HG03460 (cell line): ENCODE data around the gene PRAMEF14.
"Not testable (repeated sequence)": the region's sequence is repeated elsewhere in the genome, so short reads cannot be mapped to it uniquely, and the experiment has no call there.

Source experiments
- ATAC-seq: cut with Tn5 transposase; IDR thresholded peaks from one replicate; pipeline ENCODE4 v1.9.1; 2021; ENCODE audit not compliant: unreplicated experiment

The PRAMEF14 gene, protein sequence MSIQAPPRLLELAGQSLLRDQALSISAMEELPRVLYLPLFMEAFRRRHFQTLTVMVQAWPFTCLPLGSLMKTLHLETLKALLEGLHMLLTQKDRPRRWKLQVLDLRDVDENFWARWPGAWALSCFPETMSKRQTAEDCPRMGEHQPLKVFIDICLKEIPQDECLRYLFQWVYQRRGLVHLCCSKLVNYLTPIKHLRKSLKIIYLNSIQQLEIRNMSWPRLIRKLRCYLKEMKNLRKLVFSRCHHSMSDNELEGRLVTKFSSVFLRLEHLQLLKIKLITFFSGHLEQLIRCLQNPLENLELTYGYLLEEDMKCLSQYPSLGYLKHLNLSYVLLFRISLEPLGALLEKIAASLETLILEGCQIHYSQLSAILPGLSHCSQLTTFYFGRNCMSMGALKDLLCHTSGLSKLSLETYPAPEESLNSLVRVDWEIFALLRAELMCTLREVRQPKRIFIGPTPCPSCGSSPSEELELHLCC

DNA sequence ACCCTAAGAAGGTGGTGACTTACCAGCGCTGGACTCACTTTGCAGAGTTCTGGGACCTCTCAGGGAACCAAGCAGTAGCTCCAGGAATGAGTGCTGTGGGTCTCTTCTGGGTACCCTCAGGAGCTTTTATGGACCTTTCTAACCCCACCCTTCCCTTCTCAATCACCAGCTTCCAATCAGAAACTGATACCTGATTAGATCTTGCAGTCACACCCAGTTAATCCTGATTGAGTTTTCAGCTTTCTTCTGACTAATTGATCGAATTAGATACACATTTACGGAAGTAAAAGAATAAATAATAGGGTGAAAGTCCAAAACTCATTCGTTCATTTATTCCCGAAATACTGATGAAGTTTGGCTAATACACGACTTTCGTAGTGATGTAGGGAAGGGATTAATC is at the start of gene PRAMEF14:
PRAMEF14 (minus strand) TSS at position 101 of the 400 bp plus-strand sequence. CDS start 1,820 bp downstream, outside the sequence.
- ATAC-seq, result not testable (repeated sequence)

- ATAC-seq, result not testable (repeated sequence)
These were observed 48.4 kb upstream of the PRAMEF14 start for GRCh38 chr1:13395311-13395710.

GRCh38 chr1:13394761-13395160 is 47.8 kb upstream of the PRAMEF14 start:
- not testable (repeated sequence) for ATAC-seq

GRCh38 chr1:13393004-13393403 is 46.1 kb upstream of the PRAMEF14 start:
- not testable (repeated sequence) for ATAC-seq

- ATAC-seq, result not testable (repeated sequence)
These were observed 42.4 kb upstream of the PRAMEF14 start, which contains the start of gene PRAMEF17 for GRCh38 chr1:13389332-13389731. PRAMEF17 (plus strand) TSS chr1:13389632; CDS start chr1:13389658, 26 bp downstream.

DNA sequence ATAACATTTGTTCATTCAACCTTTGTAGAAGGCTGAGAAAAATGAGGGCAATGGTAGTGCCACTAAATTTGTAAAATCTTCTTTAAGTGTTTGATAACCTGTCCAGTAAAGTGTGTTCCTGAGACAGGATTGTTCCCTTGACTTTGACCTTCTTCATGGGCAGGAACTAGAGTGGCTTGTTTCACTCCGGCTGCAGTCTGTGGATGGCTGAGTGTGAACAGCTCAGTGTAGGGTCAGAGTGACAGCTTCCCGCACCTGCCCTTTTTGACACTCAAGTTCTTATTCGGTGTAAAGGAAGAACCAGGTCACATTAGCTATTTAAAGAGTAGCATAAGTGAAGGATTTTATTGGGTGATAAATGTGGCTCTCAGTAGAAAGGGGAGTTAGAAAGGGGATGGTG is 33.4 kb upstream of the PRAMEF14 start:
- ATAC-seq, result not testable (repeated sequence)

DNA sequence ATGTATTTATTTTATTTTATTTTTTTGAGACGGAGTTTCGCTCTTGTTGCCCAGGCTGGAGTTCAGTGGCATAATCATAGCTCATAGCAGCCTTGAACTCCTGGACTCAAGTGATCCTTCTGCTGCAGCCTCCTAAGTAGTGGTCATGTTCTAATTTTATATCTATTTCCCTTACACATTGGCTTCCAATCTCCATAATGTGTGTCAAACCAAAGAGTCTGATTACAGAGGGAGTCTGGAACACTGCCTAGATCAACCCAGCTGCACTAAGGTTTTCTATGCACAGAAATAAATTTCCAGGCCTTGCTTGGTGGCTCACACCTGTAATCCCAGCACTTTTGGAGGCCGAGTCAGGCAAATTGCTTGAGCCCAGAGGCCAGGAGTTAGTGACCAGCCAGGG is 32.0 kb upstream of the PRAMEF14 start:
- not testable (repeated sequence) for ATAC-seq

GRCh38 chr1:13368544-13368943 is 21.6 kb upstream of the PRAMEF14 start:
- ATAC-seq, result not testable (repeated sequence)

DNA sequence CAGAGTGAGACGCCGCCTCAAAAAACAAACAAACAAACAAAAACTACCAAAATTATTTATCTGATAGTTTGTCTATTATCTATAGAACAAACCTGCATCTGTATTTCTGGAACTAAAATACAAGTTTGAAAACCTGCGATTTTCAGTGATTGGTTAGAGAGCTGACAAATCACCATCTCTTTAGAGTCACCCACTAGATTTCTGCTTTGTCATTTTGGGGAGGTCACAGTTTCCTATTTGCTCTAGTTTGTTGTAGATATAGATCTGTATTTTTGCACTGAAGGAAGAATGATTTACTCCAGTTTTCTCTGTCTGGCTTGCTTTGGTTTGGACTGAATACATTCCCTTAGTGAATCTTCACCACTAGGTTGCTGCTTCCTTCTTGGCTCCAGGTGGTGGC is 19.6 kb upstream of the PRAMEF14 start:
- not testable (repeated sequence) for ATAC-seq

DNA sequence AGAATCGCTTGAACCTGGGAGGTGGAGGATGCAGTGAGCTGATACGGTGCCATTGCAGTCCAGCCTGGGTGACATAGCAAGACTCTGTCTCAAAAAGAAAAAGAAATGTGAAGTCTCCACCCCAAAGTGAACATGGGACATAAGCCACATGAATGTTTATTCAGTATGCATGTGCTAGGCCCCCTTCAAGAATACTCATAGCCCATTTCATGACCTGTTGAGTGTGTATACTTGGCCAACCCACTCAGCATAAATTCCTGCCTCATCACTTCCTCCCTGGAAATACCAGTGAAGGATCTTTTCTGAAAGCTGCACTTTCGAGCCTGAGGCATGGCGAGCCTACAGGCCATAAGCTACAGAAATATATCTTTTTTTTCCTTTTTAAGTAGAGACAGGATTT is 18.0 kb upstream of the PRAMEF14 start:
- not testable (repeated sequence) for ATAC-seq

DNA sequence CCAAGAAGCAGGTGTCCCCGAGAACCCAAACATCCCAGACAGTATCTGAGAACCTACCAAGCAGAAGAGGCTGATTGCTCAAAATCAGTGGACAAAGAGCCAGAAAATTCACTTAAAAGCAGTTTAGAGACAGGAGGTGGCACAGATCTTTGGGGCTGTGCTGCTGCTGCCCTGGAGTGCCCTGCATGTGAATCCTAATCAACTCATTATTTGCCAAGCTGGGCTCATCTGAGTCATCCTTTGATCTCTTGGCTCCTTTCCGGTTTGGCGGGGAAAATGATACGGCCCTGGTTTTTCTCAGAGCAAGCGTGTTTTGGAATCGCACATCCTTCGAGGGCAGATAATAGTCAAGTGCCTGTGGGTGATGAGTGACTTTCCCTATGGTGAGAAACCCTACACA is 15.4 kb upstream of the PRAMEF14 start:
- not testable (repeated sequence) for ATAC-seq

GRCh38 chr1:13356774-13357173 is 9.8 kb upstream of the PRAMEF14 start:
- ATAC-seq, result not testable (repeated sequence)

GRCh38 chr1:13354475-13354874 is 7.5 kb upstream of the PRAMEF14 start:
- not testable (repeated sequence) for ATAC-seq

GRCh38 chr1:13353476-13353875 is 6.5 kb upstream of the PRAMEF14 start:
- ATAC-seq, result not testable (repeated sequence)

DNA sequence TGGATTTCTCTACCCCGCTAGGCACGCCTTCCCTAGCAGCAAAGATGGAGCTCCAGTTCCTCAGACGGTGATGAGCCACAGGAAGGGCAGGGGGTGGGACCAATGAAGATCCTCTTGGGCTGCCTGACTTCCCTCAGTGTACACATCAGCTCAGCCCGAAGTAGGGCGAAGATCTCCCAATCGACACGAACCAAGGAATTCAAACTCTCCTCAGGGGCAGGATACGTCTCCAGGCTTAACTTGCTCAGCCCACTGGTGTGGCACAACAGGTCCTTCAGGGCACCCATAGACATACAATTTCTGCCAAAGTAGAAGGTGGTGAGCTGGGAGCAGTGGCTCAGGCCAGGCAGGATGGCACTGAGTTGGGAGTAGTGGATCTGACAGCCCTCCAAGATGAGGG is 4.4 kb downstream of the PRAMEF14 start:
- not testable (repeated sequence) for ATAC-seq

DNA sequence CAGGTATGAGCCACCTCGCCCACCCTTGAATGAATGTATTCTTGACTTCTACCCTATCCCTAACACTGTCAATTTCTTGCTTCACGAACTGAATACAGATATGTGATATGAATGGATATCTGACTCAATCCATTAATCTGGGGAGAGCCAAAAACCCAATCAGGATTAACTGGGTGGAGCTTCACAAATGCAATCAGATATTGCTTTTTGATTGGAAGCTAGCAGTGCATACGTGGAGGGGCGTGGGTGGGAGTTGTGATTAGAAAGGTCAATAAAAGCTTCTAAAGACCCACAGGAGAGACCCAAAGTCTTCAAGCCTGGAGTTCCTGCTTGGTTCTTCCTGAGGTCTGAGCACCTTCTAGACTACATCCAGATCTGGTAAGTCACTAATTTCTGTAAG is 31.7 kb downstream of the PRAMEF14 start, which contains the start of gene PRAMEF15:
PRAMEF15 (plus strand) TSS at position 301 of the 400 bp plus-strand sequence. CDS start 2,827 bp downstream, outside the sequence.
- not testable (repeated sequence) for ATAC-seq

DNA sequence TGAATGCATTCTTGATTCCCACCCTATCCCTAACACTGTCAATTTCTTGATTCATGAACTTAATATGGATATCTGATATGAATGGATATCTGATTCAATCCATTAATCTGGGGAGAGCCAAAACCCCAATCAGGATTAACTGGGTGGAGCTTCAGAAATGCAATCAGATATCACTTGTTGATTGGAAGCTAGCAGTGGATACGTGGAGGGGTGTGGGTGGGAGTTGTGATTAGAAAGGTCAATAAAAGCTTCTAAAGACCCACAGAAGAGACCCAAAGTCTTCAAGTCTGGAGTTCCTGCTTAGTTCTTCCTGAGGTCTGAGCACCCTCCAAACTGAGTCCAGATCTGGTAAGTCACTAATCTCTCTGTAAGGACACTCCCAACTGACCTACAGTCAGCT is 43.7 kb downstream of the PRAMEF14 start, which contains the start of gene PRAMEF33:
PRAMEF33 (plus strand) TSS at position 301 of the 400 bp plus-strand sequence. CDS start 2,416 bp downstream, outside the sequence.
- ATAC-seq, result not testable (repeated sequence)

GRCh38 chr1:13302197-13302596 is 44.7 kb downstream of the PRAMEF14 start:
- not testable (repeated sequence) for ATAC-seq

DNA sequence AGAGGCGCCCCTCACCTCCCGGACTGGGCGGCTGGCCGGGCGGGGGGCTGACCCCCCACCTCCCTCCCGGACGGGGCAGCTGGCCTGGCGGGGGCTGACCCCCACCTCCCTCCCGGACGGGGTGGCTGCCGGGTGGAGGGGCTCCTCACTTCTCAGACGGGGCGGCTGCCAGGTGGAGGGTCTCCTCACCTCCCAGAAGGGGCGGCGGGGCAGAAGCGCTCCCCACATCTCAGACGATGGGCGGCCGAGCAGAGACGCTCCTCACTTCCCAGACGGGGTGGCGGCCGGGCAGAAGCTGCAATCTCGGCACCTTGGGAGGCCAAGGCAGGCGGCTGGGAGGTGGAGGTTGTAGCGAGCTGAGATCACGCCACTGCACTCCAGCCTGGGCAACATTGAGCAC is 48.2 kb downstream of the PRAMEF14 start:
- ATAC-seq, result not testable (repeated sequence)

GRCh38 chr1:13297216-13297931 is 49.6 kb downstream of the PRAMEF14 start:
- not testable (repeated sequence) for ATAC-seq
